ENCODE data around the gene DENND4B. TPM values are rescaled to one million over a fixed set of nuclear protein-coding genes. Genes with fewer than 3 reads are reported as not detected.

The DENND4B gene
- total and polyA plus RNA-seq, 9 of the 15 experiments (the other 6 are each of a cell fraction or from before 2014, with no cell fraction given), result 9.5 to 80.5 (median 23.1) TPM

GRCh38 chr1:153944005-153944826, 2.3 kb downstream of the DENND4B start (continued):
- 0 out of 2 replicates have a peak, but pooled peaks have one; percentile 53 for TF ChIP-seq ZNF740 (CRISPR knock-in tag; IDR thresholded peaks at IDR 0.05)
- TF ChIP-seq ZNF740 (tag; IDR thresholded peaks at IDR 0.05), result no peak
- TF ChIP-seq TEAD1 (CRISPR knock-in tag; IDR thresholded peaks at IDR 0.05), result 0 out of 4 replicates have a peak, but pooled peaks of 1 of the 2 experiments have one; percentile 14
- TF ChIP-seq KLF10 (CRISPR knock-in tag; IDR thresholded peaks at IDR 0.05), result no peak
- TF ChIP-seq ZNF354B (CRISPR knock-in tag; IDR thresholded peaks at IDR 0.05), result no peak
- no peak for TF ChIP-seq ZNF512 (tag; IDR thresholded peaks at IDR 0.05)
- TF ChIP-seq TARDBP (IDR thresholded peaks at IDR 0.05), result peak; percentile 42; the same call in 1 of the 2 replicates
- no peak for TF ChIP-seq CBX3 (IDR thresholded peaks at IDR 0.05; ENCODE audit: borderline replicate concordance in 1 of 2, low read length in 2 of 2)
- no peak for TF ChIP-seq NFE2L1 (tag; IDR thresholded peaks at IDR 0.05; ENCODE audit: borderline replicate concordance, low read depth)
- TF ChIP-seq KAT8 (IDR thresholded peaks at IDR 0.05; ENCODE audit: low read depth), result no peak
- TF ChIP-seq TCF15 (CRISPR knock-in tag; IDR thresholded peaks at IDR 0.05), result no peak
- TF ChIP-seq ZFP36 (IDR thresholded peaks at IDR 0.05; ENCODE audit: low read depth, low read length, partially characterized antibody), result no peak
- 0 out of 2 replicates have a peak, but pooled peaks have one; percentile 44 for TF ChIP-seq ZNF143 (CRISPR knock-in tag; IDR thresholded peaks at IDR 0.05)
- no peak for TF ChIP-seq BRD9 (IDR thresholded peaks at IDR 0.05; ENCODE audit: low read depth, partially characterized antibody)
- TF ChIP-seq KLF1 (tag; IDR thresholded peaks at IDR 0.05), result no peak
- no peak for TF ChIP-seq MAFF (IDR thresholded peaks at IDR 0.05; ENCODE audit: low read length)
- no peak for TF ChIP-seq ID3 (CRISPR knock-in tag; IDR thresholded peaks at IDR 0.05)
- no peak for TF ChIP-seq ID3 (tag; IDR thresholded peaks at IDR 0.05)
- TF ChIP-seq HMGN3 (IDR thresholded peaks at IDR 0.05; ENCODE audit: borderline replicate concordance, extremely low read depth, insufficient read length, low read depth, low read length), result no peak
- TF ChIP-seq SMAD2 (IDR thresholded peaks at IDR 0.05; ENCODE audit: low read depth, low read length), result no peak
- TF ChIP-seq PML (IDR thresholded peaks at IDR 0.05; ENCODE audit: low read length), result 0 out of 2 replicates have a peak, but pooled peaks have one; percentile 17
- no peak for TF ChIP-seq PCBP2 (IDR thresholded peaks at IDR 0.05; ENCODE audit: low read depth, low read length, poor library complexity, severe bottlenecking)
- TF ChIP-seq POLR2G (IDR thresholded peaks at IDR 0.05; ENCODE audit: low read depth, low read length), result peak; percentile 52
- TF ChIP-seq EWSR1 (IDR thresholded peaks at IDR 0.05; ENCODE audit: borderline replicate concordance, low read depth, partially characterized antibody), result no peak
- TF ChIP-seq WHSC1 (IDR thresholded peaks at IDR 0.05; ENCODE audit: low read length), result no peak
- TF ChIP-seq THRAP3 (IDR thresholded peaks at IDR 0.05; ENCODE audit: borderline replicate concordance), result no peak

Measured in K562 (cell line).